T-cell (primary cell): ENCODE measurements around the gene BTRC. TPM values are rescaled to one million over a fixed set of nuclear protein-coding genes. Genes with fewer than 3 reads are reported as not detected.

Source experiments
- ATAC-seq, 4 experiments: fragments of 200-7000 bp in 3 of 4; fragments of 150-1000 bp in 1 of 4; cut with Tn5 transposase; replicated peaks in 1 of 4; 1 replicate in 3 of 4; 2 replicates in 1 of 4; pipeline ENCODE4 v1.10.0; 2021; ENCODE audit warnings: moderate library complexity in 3 of 4, mild to moderate bottlenecking in 2 of 4, moderate number of reproducible peaks in 1 of 4
- CTCF ChIA-PET, 2 donors: fragments of 300-600 bp; sonication (Branson Sonifier 250); formaldehyde crosslinking; loops; one replicate each; lab custom pipeline; 2022; ENCODE audit warnings: antibody characterized with exemption in 2 of 2; lab: Charles Lee
- POLR2A ChIA-PET, 2 donors: fragments of 300-600 bp; sonication (Branson Sonifier 250); formaldehyde crosslinking; loops; one replicate each; lab custom pipeline; 2022; ENCODE audit warnings: antibody characterized with exemption in 2 of 2; lab: Charles Lee
- DNase-seq, 35 experiments: peaks; one replicate each; pipeline versions ENCODE4 v3.0.0 to v3.0.0-alpha.2; 2013 to 2023
- H3K27ac ChIP-seq: one replicate; pipeline ENCODE4 v1.5.1; 2013; ENCODE audit warnings: low read length
- H3K27me3 ChIP-seq, 2 experiments: replicated peaks in 1 of 2; 1 replicate in 1 of 2; 2 replicates in 1 of 2; pipeline versions ENCODE4 v1.6.1 to v1.7.0; 2013; ENCODE audit warnings: low read length in 1 of 2, mixed read lengths in 1 of 2; ENCODE audit not compliant: control insufficient read depth in 2 of 2, insufficient read depth in 2 of 2; ENCODE audit errors: extremely low read depth in 1 of 2
- H3K36me3 ChIP-seq, 2 donors: 1 replicate in 1 of 2; 2 replicates in 1 of 2; pipeline versions ENCODE4 v1.6.1 to v1.7.0; 2013; ENCODE audit warnings: low read length in 1 of 2; ENCODE audit not compliant: control insufficient read depth in 2 of 2, insufficient read depth in 1 of 2; ENCODE audit errors: extremely low read depth in 1 of 2
- H3K4me1 ChIP-seq, 2 experiments: 1 replicate in 1 of 2; 2 replicates in 1 of 2; pipeline versions ENCODE4 v1.6.1 to v1.7.0; 2013; ENCODE audit warnings: low read length in 2 of 2, mixed read lengths in 1 of 2; ENCODE audit not compliant: insufficient read depth in 2 of 2, control insufficient read depth in 1 of 2; ENCODE audit errors: extremely low read depth in 1 of 2
- H3K4me3 ChIP-seq, 2 donors: 1 replicate in 1 of 2; 2 replicates in 1 of 2; pipeline versions ENCODE4 v1.5.1 to v1.7.0; 2013; ENCODE audit warnings: mild to moderate bottlenecking in 2 of 2, low read length in 1 of 2, moderate library complexity in 1 of 2; ENCODE audit not compliant: control insufficient read depth in 1 of 2; ENCODE audit errors: extremely low read depth in 1 of 2
- H3K9me3 ChIP-seq: 2 replicates; pipeline ENCODE4 v1.7.0; 2013
- H3K27ac Mint-ChIP-seq, 2 donors: one replicate each; pipeline ENCODE4 v1.8.0; 2020 to 2021; ENCODE audit warnings: mild to moderate bottlenecking in 2 of 2, mixed read lengths in 2 of 2
- H3K27me3 Mint-ChIP-seq, 2 donors: one replicate each; pipeline ENCODE4 v1.8.0; 2021 to 2022; ENCODE audit warnings: mixed read lengths in 2 of 2
- H3K36me3 Mint-ChIP-seq: one replicate; pipeline ENCODE4 v1.8.0; 2021; ENCODE audit warnings: mixed read lengths
- H3K4me1 Mint-ChIP-seq, 3 donors: one replicate each; pipeline ENCODE4 v1.8.0; 2020 to 2022; ENCODE audit warnings: mixed read lengths in 3 of 3, mild to moderate bottlenecking in 1 of 3
- H3K4me3 Mint-ChIP-seq, 3 donors: one replicate each; pipeline ENCODE4 v1.8.0; 2020 to 2022; ENCODE audit warnings: mild to moderate bottlenecking in 3 of 3, mixed read lengths in 3 of 3, moderate library complexity in 3 of 3
- H3K9me3 Mint-ChIP-seq, 3 donors: one replicate each; pipeline ENCODE4 v1.8.0; 2020 to 2022; ENCODE audit warnings: mixed read lengths in 3 of 3
- whole genome bisulfite sequencing: methylation state at CpG from one replicate; pipeline ENCODE4 v1.1.5; 2013; ENCODE audit warnings: missing lambda C conversion rate; ENCODE audit not compliant: insufficient coverage; 5-methylcytosine and 5-hydroxymethylcytosine counted together
- total RNA-seq, 35 experiments: library from RNA in 6 of 35; stranded (reverse) in 6 of 35; fragments of 120-200 nt in 1 of 35; gene quantifications; one replicate each; pipeline versions ENCODE4 v1.2.1 to v1.2.4 and lab custom pipeline; 2013 to 2026

BTRC gene
- total RNA-seq, 5 donors from 2014 or later (not counting 1 experiment from before 2014, with no cell fraction given): 15.7 to 23.2 (median 17.3) TPM

- Mint-ChIP-seq H3K4me3 (no peak overlapping the region), H3K27ac (no peak overlapping the region), H3K36me3 (peaks cover 2% of the 10 kb centered on the region), H3K9me3 (no peaks in the 10 kb centered on the region), H3K27me3 (no peaks in the 10 kb centered on the region), H3K4me1 (peaks cover 6 to 9% (median 9%) of the 10 kb centered on the region in 3 donors)
- H3K9me3 ChIP-seq: no peaks in the 10 kb centered on the region
- ChIA-PET POLR2A (interaction anchor here in 1 of 2 donors (0.6 kb wide), 1 partner anchor 508 kb away, joined by 5 read pairs; no protein-coding TSS in a partner anchor), CTCF (interaction anchor here (0.5 to 3.7 kb wide), 28 partner anchors 10 to 300 kb away, joined by 3 to 21 read pairs (median 4); no protein-coding TSS in a partner anchor)
- peaks cover 0 to 2% of the 10 kb centered on the region in 2 donors for H3K36me3 ChIP-seq
- no CpG with 5 or more reads among the region's 5 CpGs for WGBS
- no peaks in the 10 kb centered on the region for H3K27me3 ChIP-seq
- DNase-seq: no peak
- H3K4me1 ChIP-seq: no peaks in the 10 kb centered on the region
- no peak for ATAC-seq
- H3K4me3 ChIP-seq: no peak overlapping the region
- H3K27ac ChIP-seq: no peak overlapping the region
Measured at GRCh38 chr10:101466016-101466912, 112.3 kb downstream of the BTRC start.

GRCh38 chr10:101467286-101467770 lies 113.4 kb downstream of the BTRC start:
- ATAC-seq (peak; percentile 74 to 90 (median 76)), DNase-seq (peak in 19 of 35 experiments; percentile 2 to 71 (median 11))
- CTCF ChIA-PET: interaction anchor here (0.5 to 3.7 kb wide), 38 partner anchors 9 to 1548 kb away, joined by 3 to 21 read pairs (median 4); no protein-coding TSS in a partner anchor
- H3K4me1 ChIP-seq: no peaks in the 10 kb centered on the region
- no peaks in the 10 kb centered on the region for H3K9me3 ChIP-seq
- no peak overlapping the region for H3K4me3 Mint-ChIP-seq
- H3K27ac Mint-ChIP-seq: no peak overlapping the region
- no peaks in the 10 kb centered on the region for H3K27me3 Mint-ChIP-seq
- WGBS: no CpG with 5 or more reads among the region's 3 CpGs
- no peak overlapping the region for H3K27ac ChIP-seq
- no peaks in the 10 kb centered on the region for H3K27me3 ChIP-seq
- no peaks in the 10 kb centered on the region for H3K9me3 Mint-ChIP-seq
- H3K4me3 ChIP-seq: no peak overlapping the region
- POLR2A ChIA-PET: interaction anchor here (0.6 to 0.7 kb wide), 4 partner anchors 34 to 254 kb away, joined by 3 to 4 read pairs (median 3); no protein-coding TSS in a partner anchor
- no peaks in the 10 kb centered on the region for H3K36me3 Mint-ChIP-seq
- no peaks in the 10 kb centered on the region for H3K36me3 ChIP-seq
- peaks cover 6 to 9% (median 9%) of the 10 kb centered on the region in 3 donors for H3K4me1 Mint-ChIP-seq

- Mint-ChIP-seq H3K9me3 (no peaks in the 10 kb centered on the region), H3K27me3 (no peaks in the 10 kb centered on the region), H3K4me3 (no peak overlapping the region), H3K4me1 (peaks cover 6 to 9% (median 9%) of the 10 kb centered on the region in 3 donors), H3K36me3 (peaks cover 3% of the 10 kb centered on the region), H3K27ac (no peak overlapping the region)
- ChIA-PET POLR2A (no interaction called here), CTCF (interaction anchor here (1.0 to 3.7 kb wide), 7 partner anchors 11 to 1548 kb away, joined by 3 to 21 read pairs (median 7); no protein-coding TSS in a partner anchor)
- Histone ChIP-seq H3K4me3 (no peak overlapping the region), H3K4me1 (no peaks in the 10 kb centered on the region), H3K36me3 (no peaks in the 10 kb centered on the region), H3K9me3 (no peaks in the 10 kb centered on the region), H3K27ac (no peak overlapping the region), H3K27me3 (no peaks in the 10 kb centered on the region)
- ATAC-seq (no peak), DNase-seq (no peak)
- no CpG with 5 or more reads among the region's 2 CpGs for WGBS
Measured at GRCh38 chr10:101468159-101468558, 114.2 kb downstream of the BTRC start.

GRCh38 chr10:101476383-101476782 lies 122.4 kb downstream of the BTRC start:
- H3K27me3 Mint-ChIP-seq: no peaks in the 10 kb centered on the region
- CTCF ChIA-PET: interaction anchor here in 1 of 2 donors (1.2 kb wide), 1 partner anchor 9 kb away, joined by 4 read pairs; no protein-coding TSS in a partner anchor
- Histone ChIP-seq H3K27ac (no peak overlapping the region), H3K4me3 (no peak overlapping the region), H3K27me3 (no peaks in the 10 kb centered on the region), H3K4me1 (no peaks in the 10 kb centered on the region), H3K36me3 (peaks cover 0 to 9% of the 10 kb centered on the region in 2 donors), H3K9me3 (no peaks in the 10 kb centered on the region)
- no peak overlapping the region for H3K4me3 Mint-ChIP-seq
- WGBS: no CpG with 5 or more reads among the region's 3 CpGs
- POLR2A ChIA-PET: no interaction called here
- DNase-seq: no peak
- no peak for ATAC-seq
- no peak overlapping the region for H3K27ac Mint-ChIP-seq
- no peaks in the 10 kb centered on the region for H3K9me3 Mint-ChIP-seq
- H3K4me1 Mint-ChIP-seq: peaks cover 3 to 12% (median 4%) of the 10 kb centered on the region in 3 donors
- peaks cover 17% of the 10 kb centered on the region for H3K36me3 Mint-ChIP-seq

GRCh38 chr10:101478956-101479355 lies 125.0 kb downstream of the BTRC start:
- H3K27ac ChIP-seq: no peak overlapping the region

GRCh38 chr10:101481256-101481655 lies 127.3 kb downstream of the BTRC start:
- Mint-ChIP-seq H3K36me3 (peaks cover 39% of the 10 kb centered on the region), H3K9me3 (no peaks in the 10 kb centered on the region), H3K4me1 (peaks cover 5 to 20% (median 5%) of the 10 kb centered on the region in 3 donors), H3K4me3 (no peak overlapping the region), H3K27ac (no peak overlapping the region), H3K27me3 (no peaks in the 10 kb centered on the region)
- ChIA-PET POLR2A (no interaction called here), CTCF (no interaction called here)
- Histone ChIP-seq H3K9me3 (no peaks in the 10 kb centered on the region), H3K36me3 (peaks cover 0 to 9% of the 10 kb centered on the region in 2 donors), H3K27me3 (no peaks in the 10 kb centered on the region), H3K4me3 (no peak overlapping the region), H3K4me1 (no peaks in the 10 kb centered on the region), H3K27ac (no peak overlapping the region)
- no peak for DNase-seq
- ATAC-seq: no peak

More at GRCh38 chr10:101478956-101479355, 125.0 kb downstream of the BTRC start:
- Histone ChIP-seq H3K36me3 (peaks cover 0 to 9% of the 10 kb centered on the region in 2 donors), H3K4me1 (no peaks in the 10 kb centered on the region), H3K27me3 (no peaks in the 10 kb centered on the region), H3K9me3 (no peaks in the 10 kb centered on the region), H3K4me3 (no peak overlapping the region)
- POLR2A ChIA-PET: interaction anchor here in 1 of 2 donors (0.7 kb wide), 1 partner anchor 9 kb away, joined by 3 read pairs; no protein-coding TSS in a partner anchor
- Mint-ChIP-seq H3K27me3 (no peaks in the 10 kb centered on the region), H3K27ac (no peak overlapping the region), H3K36me3 (peaks cover 27% of the 10 kb centered on the region), H3K4me3 (no peak overlapping the region), H3K4me1 (peaks cover 3 to 17% (median 4%) of the 10 kb centered on the region in 3 donors), H3K9me3 (no peaks in the 10 kb centered on the region)
- WGBS: no CpG with 5 or more reads among the region's 1 CpG
- ATAC-seq: no peak
- CTCF ChIA-PET: interaction anchor here (0.5 to 1.2 kb wide), 3 partner anchors 11 to 265 kb away, joined by 3 to 4 read pairs (median 3); no protein-coding TSS in a partner anchor
- no peak for DNase-seq
